ENCODE measurements around the gene RHBDL1.
A peak's percentile ranks its signal among the peaks of the same experiment; 100 is the strongest.
"Not testable (repeated sequence)": the region's sequence is repeated elsewhere in the genome, so short reads cannot be mapped to it uniquely, and the experiment has no call there.

Gene RHBDL1

DNA sequence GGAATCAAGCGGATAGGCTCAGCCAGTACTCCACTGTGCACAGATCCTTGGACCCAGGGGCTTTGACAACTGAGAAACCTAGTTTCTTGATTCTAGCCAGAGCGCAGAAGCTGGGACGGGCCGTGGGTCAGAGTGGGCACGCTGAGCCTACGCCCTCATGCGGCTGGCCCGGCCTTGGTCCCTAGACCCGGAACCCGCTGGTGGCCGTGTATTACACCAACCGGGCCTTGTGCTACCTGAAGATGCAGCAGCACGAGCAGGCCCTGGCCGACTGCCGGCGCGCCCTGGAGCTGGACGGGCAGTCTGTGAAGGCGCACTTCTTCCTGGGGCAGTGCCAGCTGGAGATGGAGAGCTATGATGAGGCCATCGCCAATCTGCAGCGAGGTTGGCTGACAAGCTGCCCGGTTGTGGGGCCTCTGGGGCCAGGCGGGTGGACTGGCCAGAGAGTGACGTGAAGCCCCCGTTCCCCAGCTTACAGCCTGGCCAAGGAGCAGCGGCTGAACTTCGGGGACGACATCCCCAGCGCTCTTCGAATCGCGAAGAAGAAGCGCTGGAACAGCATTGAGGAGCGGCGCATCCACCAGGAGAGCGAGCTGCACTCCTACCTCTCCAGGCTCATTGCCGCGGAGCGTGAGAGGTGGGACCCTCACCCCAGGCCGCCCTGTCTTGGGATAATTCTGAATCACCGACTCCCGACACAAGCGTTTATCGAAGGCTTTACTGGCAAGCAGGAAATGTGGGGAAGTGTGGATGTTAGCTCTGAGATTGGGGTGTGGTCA is 5.7 kb downstream of the RHBDL1 start:
- Mint-ChIP-seq H3K27me3 (peaks cover 5% of the 10 kb centered on the region), H3K4me3 (peak overlapping the region; percentile 82), H3K36me3 (ENCODE audit: low read depth) (peaks cover 18% of the 10 kb centered on the region), H3K27ac (peak overlapping the region; percentile 49), H3K4me1 (peaks cover 34% of the 10 kb centered on the region), H3K9me3 (no peaks in the 10 kb centered on the region)
- ATAC-seq (no peak), DNase-seq (peak; percentile 41)

DNA sequence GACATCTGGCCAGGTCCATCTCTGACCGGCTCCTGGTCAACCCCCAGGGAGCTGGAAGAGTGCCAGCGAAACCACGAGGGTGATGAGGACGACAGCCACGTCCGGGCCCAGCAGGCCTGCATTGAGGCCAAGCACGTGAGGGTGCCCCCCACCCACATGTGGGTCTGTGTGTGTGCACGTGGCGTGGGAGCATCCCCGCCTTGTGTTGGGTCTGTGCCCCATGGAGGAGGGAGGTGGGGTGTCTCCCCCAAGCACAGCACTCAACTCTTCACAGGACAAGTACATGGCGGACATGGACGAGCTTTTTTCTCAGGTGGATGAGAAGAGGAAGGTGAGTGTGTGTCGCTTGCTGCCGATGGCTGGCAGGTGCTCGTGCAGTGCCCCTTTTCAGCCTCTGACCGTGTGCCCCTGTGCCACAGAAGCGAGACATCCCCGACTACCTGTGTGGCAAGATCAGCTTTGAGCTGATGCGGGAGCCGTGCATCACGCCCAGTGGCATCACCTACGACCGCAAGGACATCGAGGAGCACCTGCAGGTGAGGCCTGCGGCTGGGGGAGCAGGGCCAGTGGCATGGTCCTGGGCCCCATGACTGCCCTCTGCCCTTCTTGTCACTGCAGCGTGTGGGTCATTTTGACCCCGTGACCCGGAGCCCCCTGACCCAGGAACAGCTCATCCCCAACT is 6.4 kb downstream of the RHBDL1 start:
- ATAC-seq (no peak), DNase-seq (no peak)
- no peaks in the 10 kb centered on the region for H3K9me3 Mint-ChIP-seq
- H3K36me3 Mint-ChIP-seq (ENCODE audit: low read depth) = peaks cover 18% of the 10 kb centered on the region
- H3K4me3 Mint-ChIP-seq = peak overlapping the region; percentile 82
- peaks cover 34% of the 10 kb centered on the region for H3K4me1 Mint-ChIP-seq
- H3K27me3 Mint-ChIP-seq = peaks cover under 1% of the 10 kb centered on the region
- peak overlapping the region; percentile 54 for H3K27ac Mint-ChIP-seq

DNA sequence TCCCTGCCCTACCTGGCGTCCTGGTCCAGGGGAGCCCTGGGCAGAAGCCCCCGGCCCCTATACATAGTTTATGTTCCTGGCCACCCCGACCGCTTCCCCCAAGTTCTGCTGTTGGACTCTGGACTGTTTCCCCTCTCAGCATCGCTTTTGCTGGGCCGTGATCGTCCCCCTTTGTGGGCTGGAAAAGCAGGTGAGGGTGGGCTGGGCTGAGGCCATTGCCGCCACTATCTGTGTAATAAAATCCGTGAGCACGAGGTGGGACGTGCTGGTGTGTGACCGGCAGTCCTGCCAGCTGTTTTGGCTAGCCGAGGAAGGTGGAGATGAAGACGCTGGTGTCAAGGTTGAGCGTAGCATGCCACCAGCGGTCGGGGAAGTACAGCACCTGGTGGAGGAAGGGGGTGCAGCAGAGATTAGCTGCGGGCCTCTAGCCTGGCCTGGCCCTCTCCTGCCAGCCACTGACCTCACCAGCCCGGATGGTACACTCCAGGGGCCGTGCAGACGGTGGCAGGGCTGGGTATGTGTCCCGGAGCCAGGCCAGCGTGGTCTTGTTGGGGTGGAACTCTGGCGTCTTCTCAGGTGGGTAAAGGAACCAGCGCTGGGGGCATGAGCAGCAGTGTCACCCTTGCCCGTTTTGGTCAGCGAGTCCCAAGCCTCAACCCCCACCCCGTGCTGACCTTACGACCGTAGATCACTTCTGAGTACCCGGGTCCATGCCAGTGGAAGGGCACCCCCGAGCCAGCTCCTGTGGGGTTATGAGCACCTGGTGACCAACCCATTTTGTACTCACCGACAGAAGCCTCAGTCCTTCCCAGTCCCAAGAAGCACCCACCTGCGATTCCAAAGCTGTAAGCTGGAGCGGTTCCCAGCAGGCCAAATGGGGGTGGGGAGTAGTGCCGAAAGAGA is 7.3 kb downstream of the RHBDL1 start:
- Mint-ChIP-seq H3K36me3 (ENCODE audit: low read depth) (peaks cover 20% of the 10 kb centered on the region), H3K4me1 (peaks cover 34% of the 10 kb centered on the region), H3K27ac (peak overlapping the region; percentile 54), H3K4me3 (peak overlapping the region; percentile 82), H3K27me3 (no peaks in the 10 kb centered on the region), H3K9me3 (no peaks in the 10 kb centered on the region)
- ATAC-seq (no peak), DNase-seq (no peak)

DNA sequence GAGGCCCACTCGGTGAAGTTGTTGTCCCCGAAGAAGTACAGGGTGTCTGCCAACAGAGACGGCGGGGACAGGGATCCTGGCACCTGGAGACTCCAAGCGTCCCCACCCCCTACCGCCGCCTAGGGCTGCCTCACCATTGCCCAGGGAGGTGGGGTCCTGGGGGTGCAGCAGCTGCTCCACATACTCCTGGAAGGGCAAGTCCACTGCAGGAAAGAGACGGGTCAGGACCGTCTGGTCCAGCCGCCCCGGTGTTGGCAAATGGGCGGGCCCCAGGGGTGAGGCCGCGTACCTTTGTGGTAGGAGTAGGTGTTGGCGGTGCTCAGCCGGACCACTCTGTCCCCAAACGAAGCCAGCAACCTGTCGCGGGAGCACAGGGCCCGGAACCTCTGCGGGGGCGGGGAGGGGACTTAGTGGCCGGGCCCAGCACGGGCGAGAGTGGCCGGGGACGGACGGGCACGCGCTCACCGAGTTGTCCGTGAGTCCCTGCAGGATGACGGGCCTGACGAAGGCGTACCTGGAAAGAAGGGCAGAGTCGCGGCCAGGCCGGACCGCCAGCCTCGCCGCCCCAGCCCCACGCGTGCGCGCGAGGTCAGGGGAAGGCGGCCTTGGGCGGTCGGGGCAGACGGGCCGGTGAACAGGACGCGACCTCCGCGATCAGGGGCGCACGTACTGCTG is 8.1 kb downstream of the RHBDL1 start:
- H3K4me3 Mint-ChIP-seq = peak overlapping the region; percentile 82
- H3K4me1 Mint-ChIP-seq = peaks cover 36% of the 10 kb centered on the region
- H3K27me3 Mint-ChIP-seq = no peaks in the 10 kb centered on the region
- H3K27ac Mint-ChIP-seq = peak overlapping the region; percentile 54
- DNase-seq = peak; percentile 31
- no peaks in the 10 kb centered on the region for H3K9me3 Mint-ChIP-seq
- H3K36me3 Mint-ChIP-seq (ENCODE audit: low read depth) = peaks cover 20% of the 10 kb centered on the region
- no peak for ATAC-seq

DNA sequence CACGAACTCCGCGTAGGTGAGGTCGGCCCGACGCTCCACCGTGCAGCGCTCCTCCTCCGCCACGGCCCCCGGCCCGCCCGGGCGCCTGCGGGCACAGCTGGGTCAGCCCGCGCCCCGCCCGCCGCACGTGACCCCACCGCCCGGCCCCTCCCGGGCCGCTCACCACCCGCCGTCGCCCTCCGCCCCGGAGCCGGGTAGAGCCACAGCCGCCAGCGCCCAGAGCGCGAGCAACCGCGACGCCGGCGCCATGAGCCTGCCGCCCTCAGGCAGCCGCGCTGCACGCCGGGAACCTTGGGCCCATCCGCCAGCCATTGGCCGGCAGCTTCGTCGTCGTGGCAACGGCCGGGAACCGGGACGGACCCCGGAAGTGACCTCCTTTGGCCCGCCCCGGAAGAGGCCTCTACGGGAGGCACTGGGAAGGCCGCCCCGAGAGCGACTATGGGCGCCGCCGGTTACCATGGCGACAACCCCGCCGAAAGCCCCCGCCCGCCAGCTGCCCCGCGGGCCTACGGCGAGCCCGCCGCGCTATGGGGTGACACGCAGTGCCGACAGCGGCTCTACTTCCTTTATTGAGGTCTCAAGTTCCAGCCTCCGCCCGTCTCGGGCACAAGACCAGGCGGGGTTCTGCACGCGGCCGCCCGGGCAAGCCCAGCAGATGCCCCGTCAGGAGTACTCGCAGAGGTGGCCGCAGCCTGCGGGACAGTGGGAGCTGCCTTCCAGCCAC is 8.8 kb downstream of the RHBDL1 start, which contains the start of gene JMJD8:
Gene JMJD8, minus strand, starts transcription at position 264 of the 724 bp plus-strand sequence. Its CDS starts 15 bp downstream, at position 249.
- no peaks in the 10 kb centered on the region for H3K9me3 Mint-ChIP-seq
- peaks cover 20% of the 10 kb centered on the region for H3K36me3 Mint-ChIP-seq (ENCODE audit: low read depth)
- ATAC-seq (peak; percentile 83), DNase-seq (peak; percentile 99)
- no peaks in the 10 kb centered on the region for H3K27me3 Mint-ChIP-seq
- H3K4me3 Mint-ChIP-seq = peak within 1 kb of the TSS; percentile 82
- H3K27ac Mint-ChIP-seq = peak within 1 kb of the TSS; percentile 54
- peaks cover 41% of the 10 kb centered on the region for H3K4me1 Mint-ChIP-seq

DNA sequence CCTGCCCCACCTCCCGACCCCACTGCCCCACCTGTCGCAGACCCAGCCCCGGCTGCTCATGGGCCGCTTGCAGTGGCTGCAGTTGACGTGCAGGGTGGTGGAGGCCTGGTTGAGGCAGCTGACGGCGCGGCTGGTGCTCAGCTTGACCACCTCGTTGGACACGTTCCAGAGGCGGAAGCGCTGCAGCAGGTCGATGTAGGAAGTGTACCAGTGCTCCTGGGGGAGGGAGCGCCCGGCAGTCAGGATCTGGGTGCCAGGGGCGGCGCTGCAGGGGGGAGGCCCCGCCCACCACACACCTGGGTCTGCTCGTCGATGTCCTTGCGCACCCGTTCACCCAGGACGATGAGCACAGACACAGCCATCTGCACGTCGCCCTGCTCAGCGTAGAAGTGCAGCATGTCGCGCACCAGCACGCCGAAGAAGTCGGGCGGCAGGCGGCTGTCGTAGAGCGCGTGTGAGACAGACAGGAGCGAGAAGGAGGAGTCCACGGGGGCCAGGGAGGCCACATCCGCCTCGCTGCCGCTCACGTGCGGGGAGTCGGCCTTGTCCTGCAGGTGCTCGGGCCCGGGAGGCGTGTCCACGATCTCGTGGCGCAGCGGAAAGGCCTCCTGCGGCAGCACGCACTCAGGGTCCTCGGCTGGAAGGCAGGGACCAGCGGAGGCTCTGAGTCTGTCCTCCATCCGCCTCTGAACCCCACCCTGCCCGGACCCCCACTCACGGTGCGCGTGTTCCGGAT is 9.7 kb downstream of the RHBDL1 start:
- Mint-ChIP-seq H3K36me3 (ENCODE audit: low read depth) (peaks cover 20% of the 10 kb centered on the region), H3K9me3 (no peaks in the 10 kb centered on the region), H3K27ac (no peak overlapping the region), H3K4me1 (peaks cover 41% of the 10 kb centered on the region), H3K27me3 (no peaks in the 10 kb centered on the region), H3K4me3 (no peak overlapping the region)
- ATAC-seq = no peak
- DNase-seq = no peak

DNA sequence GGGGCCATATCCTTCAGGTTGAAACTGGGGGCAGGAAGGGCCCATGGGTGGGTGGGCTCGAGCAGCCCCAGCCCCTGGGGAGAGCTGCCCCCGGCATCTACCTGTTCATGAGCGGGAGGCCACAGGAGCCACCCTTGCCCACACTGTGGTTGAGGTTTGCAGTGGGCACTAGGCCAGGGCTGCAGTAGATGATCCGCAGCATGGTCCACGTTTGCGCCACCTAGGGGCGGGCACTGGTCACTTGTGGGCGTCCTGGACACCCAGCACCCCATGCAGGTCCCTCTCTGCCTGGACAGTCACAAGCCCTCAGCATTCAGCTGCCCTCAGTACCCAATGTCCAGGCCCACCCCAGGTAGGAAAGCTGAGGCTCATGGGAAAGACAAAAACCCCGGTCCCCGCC is 10.5 kb downstream of the RHBDL1 start:
- peak overlapping the region; percentile 11 for H3K27ac Mint-ChIP-seq
- no peak overlapping the region for H3K4me3 Mint-ChIP-seq
- H3K4me1 Mint-ChIP-seq = peaks cover 42% of the 10 kb centered on the region
- no peak for ATAC-seq
- H3K36me3 Mint-ChIP-seq (ENCODE audit: low read depth) = peaks cover 19% of the 10 kb centered on the region
- peak; percentile 46 for DNase-seq
- H3K9me3 Mint-ChIP-seq = no peaks in the 10 kb centered on the region
- no peaks in the 10 kb centered on the region for H3K27me3 Mint-ChIP-seq

DNA sequence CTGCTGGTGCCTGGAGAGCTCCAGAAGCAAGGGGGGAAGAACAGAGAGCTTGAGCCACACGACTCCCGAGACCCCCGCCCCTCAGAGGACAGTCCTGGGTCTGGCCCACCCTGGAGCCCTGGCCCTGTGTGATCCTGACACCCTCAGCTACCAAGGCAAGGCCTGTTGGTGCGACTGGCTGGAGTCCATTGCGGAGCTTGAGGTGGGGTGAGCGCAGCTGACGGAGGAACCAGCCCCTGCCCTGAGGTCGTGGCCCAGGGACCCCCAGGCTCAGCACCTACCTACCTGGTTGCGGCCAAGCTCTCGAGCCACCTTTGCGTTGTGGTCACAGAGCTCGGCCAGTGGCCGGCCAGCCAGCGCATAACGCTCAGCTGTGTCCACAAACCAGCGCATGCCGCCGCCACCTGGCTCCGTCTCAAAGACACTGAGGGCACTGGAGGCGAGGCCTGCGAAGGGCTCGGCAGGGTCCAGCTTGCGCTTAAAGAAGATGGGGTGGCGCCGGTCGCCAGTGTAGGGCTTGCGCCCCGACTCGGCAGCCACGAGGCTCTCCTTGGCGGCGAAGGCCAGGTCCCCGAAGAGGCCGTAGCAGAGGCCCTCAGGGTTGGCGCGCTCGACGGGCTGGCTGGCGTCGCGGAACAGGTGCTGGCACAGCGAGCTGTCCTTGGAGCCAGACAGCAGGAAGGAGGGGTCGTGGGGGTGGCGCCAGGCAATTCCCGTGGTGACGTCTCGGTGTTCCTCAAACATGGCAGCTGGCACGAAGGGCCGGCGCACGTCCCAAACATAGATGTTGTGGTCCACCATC is 11.2 kb downstream of the RHBDL1 start:
- Mint-ChIP-seq H3K36me3 (ENCODE audit: low read depth) (peaks cover 14% of the 10 kb centered on the region), H3K4me3 (no peak overlapping the region), H3K27ac (no peak overlapping the region), H3K9me3 (no peaks in the 10 kb centered on the region), H3K27me3 (no peaks in the 10 kb centered on the region), H3K4me1 (peaks cover 35% of the 10 kb centered on the region)
- DNase-seq (no peak), ATAC-seq (no peak)

DNA sequence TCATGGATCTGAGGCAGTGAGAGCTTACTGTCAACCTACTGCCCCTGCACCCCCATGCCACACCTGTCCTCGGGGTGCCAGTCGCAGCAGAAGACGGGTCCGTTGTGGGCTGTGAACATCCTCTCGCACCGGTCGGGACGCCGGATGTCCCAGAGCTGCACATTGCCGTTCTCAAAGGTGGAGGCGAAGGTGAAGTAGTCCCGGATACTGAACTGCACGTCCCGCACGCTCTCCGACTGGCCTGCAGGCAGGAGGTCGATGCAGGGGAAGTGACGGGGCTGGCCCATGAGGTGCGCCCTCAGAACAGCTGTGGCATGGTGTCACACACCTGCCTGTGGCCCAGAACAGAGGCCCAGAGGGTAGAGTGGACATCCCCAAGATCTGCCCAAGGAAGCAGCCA is 12.0 kb downstream of the RHBDL1 start:
- no peak overlapping the region for H3K27ac Mint-ChIP-seq
- no peak for ATAC-seq
- H3K4me3 Mint-ChIP-seq = no peak overlapping the region
- H3K9me3 Mint-ChIP-seq = no peaks in the 10 kb centered on the region
- DNase-seq = no peak
- H3K4me1 Mint-ChIP-seq = peaks cover 27% of the 10 kb centered on the region
- peaks cover 7% of the 10 kb centered on the region for H3K36me3 Mint-ChIP-seq (ENCODE audit: low read depth)
- H3K27me3 Mint-ChIP-seq = no peaks in the 10 kb centered on the region

DNA sequence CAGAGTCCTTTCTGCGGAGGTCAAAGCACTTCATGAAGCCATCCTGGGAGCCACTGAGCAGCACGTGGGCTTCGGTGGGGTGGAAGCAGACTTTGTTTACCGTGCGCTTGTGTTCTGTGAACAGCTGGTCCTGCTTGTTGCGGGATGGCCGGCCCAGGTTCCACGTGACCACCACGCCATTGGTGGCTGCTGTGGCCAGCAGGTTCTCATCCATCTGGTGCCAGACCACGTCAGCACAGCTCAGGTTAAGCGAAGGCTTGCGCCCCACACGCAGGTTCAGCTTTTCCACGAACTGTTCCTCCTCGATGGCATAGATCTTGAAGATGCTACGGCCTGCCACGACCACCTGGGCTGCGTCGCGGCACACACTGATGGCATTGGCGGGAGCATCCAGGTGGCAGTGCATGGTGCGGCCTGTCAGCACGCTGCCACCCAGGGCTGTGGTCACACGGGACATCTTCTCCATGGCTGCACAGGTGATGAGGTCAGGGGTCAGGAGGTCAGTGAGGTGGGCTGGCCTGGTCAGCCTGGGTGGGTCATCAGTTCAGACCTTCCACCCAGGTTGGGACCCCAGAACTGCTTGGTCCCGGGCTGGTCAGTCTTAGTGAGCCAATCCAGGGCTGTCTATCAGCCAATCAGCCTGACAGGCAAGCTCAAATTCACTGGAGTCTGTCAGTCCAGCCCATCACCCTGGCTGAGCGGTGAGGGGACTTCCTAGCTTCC is 13.9 kb downstream of the RHBDL1 start:
- H3K27me3 Mint-ChIP-seq = peaks cover 3% of the 10 kb centered on the region
- ATAC-seq (no peak), DNase-seq (no peak)
- peaks cover 19% of the 10 kb centered on the region for H3K4me1 Mint-ChIP-seq
- H3K36me3 Mint-ChIP-seq (ENCODE audit: low read depth) = peaks cover 3% of the 10 kb centered on the region
- H3K27ac Mint-ChIP-seq = peak overlapping the region; percentile 81
- H3K9me3 Mint-ChIP-seq = no peaks in the 10 kb centered on the region
- peak overlapping the region; percentile 86 for H3K4me3 Mint-ChIP-seq

DNA sequence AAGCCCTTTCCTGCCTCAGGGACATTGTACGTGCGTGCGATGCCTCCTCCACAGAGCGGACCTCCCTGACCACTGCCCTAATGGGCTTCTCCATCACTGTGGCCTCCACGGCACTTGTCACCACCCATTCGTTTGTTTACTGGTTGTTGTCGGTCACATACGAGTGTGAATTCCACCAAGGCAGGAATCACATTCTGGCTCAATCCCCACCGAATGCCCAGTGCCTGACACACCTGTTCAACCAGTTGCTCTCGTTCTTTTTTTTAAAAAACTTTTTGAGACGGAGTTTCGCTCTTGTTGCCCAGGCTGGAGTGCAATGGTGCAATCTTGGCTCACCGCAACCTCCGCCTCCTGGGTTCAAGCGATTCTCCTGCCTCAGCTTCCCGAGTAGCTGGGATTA is 15.8 kb downstream of the RHBDL1 start:
- H3K4me1 Mint-ChIP-seq = peaks cover 23% of the 10 kb centered on the region
- not testable (repeated sequence) for H3K36me3 Mint-ChIP-seq (ENCODE audit: low read depth)

More for the DNA sequence above, 15.8 kb downstream of the RHBDL1 start:
- ATAC-seq, H3K9me3 Mint-ChIP-seq, H3K27me3 Mint-ChIP-seq, H3K27ac Mint-ChIP-seq, DNase-seq: not testable (repeated sequence)
- peak overlapping the region; percentile 36 for H3K4me3 Mint-ChIP-seq
